IMR-90 (cell line): ENCODE measurements around the gene ZBTB24. TPM values are rescaled to one million over a fixed set of nuclear protein-coding genes. Genes with fewer than 3 reads are reported as not detected.

Source experiments
- ATAC-seq: fragments of 200-7000 bp; cut with Tn5 transposase; 2 replicates; pipeline ENCODE4 v1.9.1; 2020; ENCODE audit warnings: low read depth, mild to moderate bottlenecking, moderate library complexity
- BruUV-seq: library from RNA; stranded (reverse); fragments of 400-500 nt; replicated peaks from 2 replicates; lab custom pipeline; 2021; lab: Mats Ljungman, UMichigan
- CTCF ChIA-PET: fragments of 300-600 bp; formaldehyde crosslinking; extraction: SDS; loops from one replicate; lab custom pipeline; 2021; ENCODE audit warnings: antibody characterized with exemption; lab: Yijun Ruan, JAX
- POLR2A ChIA-PET: fragments of 300-600 bp; sonication (Branson Sonifier 250); formaldehyde crosslinking; loops from one replicate; lab custom pipeline; 2022; ENCODE audit warnings: antibody characterized with exemption; ENCODE audit not compliant: unreplicated experiment; lab: Charles Lee
- DNase-seq: peaks from one replicate; pipeline ENCODE4 v3.0.0; 2013
- H2AFZ ChIP-seq: replicated peaks from 2 replicates; pipeline ENCODE3; 2013; ENCODE audit warnings: low read length, mild to moderate bottlenecking; ENCODE audit not compliant: poor library complexity
- H2AK5ac ChIP-seq: 2 replicates; pipeline ENCODE4 v1.6.1; 2013; ENCODE audit warnings: low read depth, low read length, inconsistent platforms
- H2AK9ac ChIP-seq: replicated peaks from 2 replicates; pipeline ENCODE3; 2013; ENCODE audit warnings: mild to moderate bottlenecking, low read depth, low read length, moderate library complexity; ENCODE audit not compliant: poor library complexity
- H2BK120ac ChIP-seq: 2 replicates; pipeline ENCODE4 v1.6.1; 2013; ENCODE audit warnings: low read depth, low read length, inconsistent platforms
- H2BK15ac ChIP-seq: 3 replicates; pipeline ENCODE4 v1.6.1; 2013; ENCODE audit warnings: low read depth, low read length, inconsistent platforms
- H2BK20ac ChIP-seq: 2 replicates; pipeline ENCODE4 v1.6.1; 2013; ENCODE audit warnings: low read depth, mild to moderate bottlenecking, inconsistent platforms, low read length, moderate library complexity
- H2BK5ac ChIP-seq: 2 replicates; pipeline ENCODE4 v1.6.1; 2013; ENCODE audit warnings: mild to moderate bottlenecking, low read depth, low read length, inconsistent platforms; ENCODE audit not compliant: poor library complexity, severe bottlenecking
- H3K14ac ChIP-seq: replicated peaks from 2 replicates; pipeline ENCODE4 v1.6.1; 2013; ENCODE audit warnings: low read depth, low read length, inconsistent platforms
- H3K18ac ChIP-seq: 2 replicates; pipeline ENCODE4 v1.6.1; 2013; ENCODE audit warnings: low read depth, low read length, control low read depth
- H3K23ac ChIP-seq: 2 replicates; pipeline ENCODE4 v1.6.1; 2013; ENCODE audit warnings: low read depth, low read length, inconsistent platforms
- H3K27ac ChIP-seq: 2 replicates; pipeline ENCODE4 v1.5.1; 2013; ENCODE audit warnings: mild to moderate bottlenecking, control low read depth, low read length; ENCODE audit not compliant: insufficient read depth
- H3K27me3 ChIP-seq: 2 replicates; pipeline ENCODE4 v1.6.1; 2013; ENCODE audit warnings: low read length; ENCODE audit not compliant: control insufficient read depth, insufficient read depth
- H3K36me3 ChIP-seq: 2 replicates; pipeline ENCODE4 v1.6.1; 2013; ENCODE audit warnings: low read length, mixed read lengths; ENCODE audit not compliant: control insufficient read depth, insufficient read depth
- H3K4ac ChIP-seq: 2 replicates; pipeline ENCODE4 v1.6.1; 2013; ENCODE audit warnings: low read depth, low read length, inconsistent platforms
- H3K4me1 ChIP-seq: 2 replicates; pipeline ENCODE4 v1.6.1; 2013; ENCODE audit warnings: low read length, mixed read lengths; ENCODE audit not compliant: control insufficient read depth, insufficient read depth
- H3K4me2 ChIP-seq: 2 replicates; pipeline ENCODE4 v1.6.1; 2013; ENCODE audit warnings: low read depth, mild to moderate bottlenecking, control low read depth, low read length, moderate library complexity
- H3K4me3 ChIP-seq: 2 replicates; pipeline ENCODE4 v1.5.1; 2013; ENCODE audit warnings: low read depth, mild to moderate bottlenecking, control low read depth, low read length, moderate library complexity; ENCODE audit not compliant: insufficient read depth
- H3K56ac ChIP-seq: 2 replicates; pipeline ENCODE4 v1.6.1; 2013; ENCODE audit warnings: low read length, inconsistent platforms; ENCODE audit not compliant: insufficient read depth; ENCODE audit errors: extremely low read depth
- H3K79me1 ChIP-seq, 2 experiments: 2 replicates each; pipeline ENCODE4 v1.6.1; 2013; ENCODE audit warnings: low read length in 2 of 2, inconsistent platforms in 1 of 2, low read depth in 1 of 2
- H3K9ac ChIP-seq: 2 replicates; pipeline ENCODE4 v1.6.1; 2013; ENCODE audit warnings: low read depth, low read length, control low read depth
- H3K9me1 ChIP-seq: 2 replicates; pipeline ENCODE4 v1.6.1; 2013; ENCODE audit warnings: low read length, inconsistent platforms; ENCODE audit not compliant: insufficient read depth
- H3K9me3 ChIP-seq: 2 replicates; pipeline ENCODE4 v1.6.1; 2013; ENCODE audit warnings: low read length; ENCODE audit not compliant: control insufficient read depth, insufficient read depth
- H4K20me1 ChIP-seq: 2 replicates; pipeline ENCODE4 v1.6.1; 2013; ENCODE audit warnings: low read length, inconsistent platforms; ENCODE audit not compliant: insufficient read depth
- H4K5ac ChIP-seq: 2 replicates; pipeline ENCODE4 v1.6.1; 2013; ENCODE audit warnings: mild to moderate bottlenecking, low read depth, low read length, control low read depth
- H4K8ac ChIP-seq, 2 experiments: 2 replicates each; pipeline ENCODE4 v1.6.1; 2013; ENCODE audit warnings: low read depth in 2 of 2, low read length in 2 of 2, control low read depth in 1 of 2, inconsistent platforms in 1 of 2
- H4K91ac ChIP-seq: 2 replicates; pipeline ENCODE4 v1.6.1; 2013; ENCODE audit warnings: low read depth, low read length, inconsistent platforms; ENCODE audit not compliant: insufficient read depth
- BHLHE40 ChIP-seq: fragments of 150-350 bp; IDR thresholded peaks from 2 replicates; pipeline ENCODE4 v1.6.1; 2016; ENCODE audit warnings: mild to moderate bottlenecking, low read depth, low read length
- CEBPB ChIP-seq: IDR thresholded peaks from 2 replicates; pipeline ENCODE4 v1.6.1; 2012; ENCODE audit warnings: low read depth, low read length, improper control_type of control experiment
- CHD1 ChIP-seq: IDR thresholded peaks from 2 replicates; pipeline ENCODE4 v1.6.1; 2012; ENCODE audit warnings: low read depth, low read length, improper control_type of control experiment
- CTCF ChIP-seq: conservative IDR thresholded peaks from 2 replicates; pipeline ENCODE4 v1.5.1; 2012; ENCODE audit warnings: mild to moderate bottlenecking, low read depth, low read length, improper control_type of control experiment
- FOS ChIP-seq: fragments of 150-350 bp; IDR thresholded peaks from 2 replicates; pipeline ENCODE4 v1.6.1; 2016; ENCODE audit warnings: low read depth, low read length
- MAFK ChIP-seq: IDR thresholded peaks from 2 replicates; pipeline ENCODE4 v1.6.1; 2012; ENCODE audit warnings: low read depth, low read length, improper control_type of control experiment
- MAZ ChIP-seq: IDR thresholded peaks from 2 replicates; pipeline ENCODE4 v1.6.1; 2012; ENCODE audit warnings: low read depth, mild to moderate bottlenecking, low read length, improper control_type of control experiment, moderate library complexity, borderline replicate concordance
- MXI1 ChIP-seq: IDR thresholded peaks from 2 replicates; pipeline ENCODE4 v1.6.1; 2012; ENCODE audit warnings: low read depth, mild to moderate bottlenecking, low read length, moderate library complexity, borderline replicate concordance
- NFE2L2 ChIP-seq: fragments of 150-350 bp; IDR thresholded peaks from 2 replicates; pipeline ENCODE4 v1.6.1; 2016; ENCODE audit warnings: low read depth, mild to moderate bottlenecking, low read length
- POLR2A ChIP-seq: IDR thresholded peaks from 2 replicates; pipeline ENCODE4 v1.6.1; 2012; ENCODE audit warnings: mild to moderate bottlenecking, low read depth, low read length
- RAD21 ChIP-seq: IDR thresholded peaks from 2 replicates; pipeline ENCODE4 v1.6.1; 2012; ENCODE audit warnings: low read length, improper control_type of control experiment
- RCOR1 ChIP-seq: IDR thresholded peaks from 2 replicates; pipeline ENCODE4 v1.6.1; 2012; ENCODE audit warnings: mild to moderate bottlenecking, low read length, improper control_type of control experiment; ENCODE audit not compliant: insufficient replicate concordance
- RFX5 ChIP-seq: IDR thresholded peaks from 2 replicates; pipeline ENCODE4 v1.8.0; 2012; ENCODE audit warnings: low read depth, mild to moderate bottlenecking, low read length, moderate library complexity
- SMC3 ChIP-seq: fragments of 150-350 bp; IDR thresholded peaks from 2 replicates; pipeline ENCODE4 v1.6.1; 2016; ENCODE audit warnings: low read depth, mild to moderate bottlenecking, antibody characterized with exemption, low read length, moderate library complexity
- USF2 ChIP-seq: fragments of 150-350 bp; IDR thresholded peaks from 2 replicates; pipeline ENCODE4 v1.6.1; 2017; ENCODE audit warnings: mild to moderate bottlenecking, antibody characterized with exemption, low read length, low read depth
- WGBS, 2 experiments: methylation state at CpG; one replicate each; pipeline versions ENCODE4 v1.1.5 to v1.1.7; 2013; ENCODE audit warnings: missing lambda C conversion rate in 2 of 2; ENCODE audit not compliant: insufficient read length in 1 of 2; ENCODE audit errors: extremely low coverage in 2 of 2; 5-methylcytosine and 5-hydroxymethylcytosine counted together
- dilution Hi-C: fragments of 300-500 bp; cut with HindIII; formaldehyde crosslinking; loops from one replicate; pipeline ENCODE4 v1.14.3; 2018; ENCODE audit warnings: low sequenced_read_pairs; ENCODE audit not compliant: unreplicated experiment
- in situ Hi-C: fragments of 300-500 bp; cut with MboI; formaldehyde crosslinking; loops from 3 replicates; pipeline ENCODE4 v1.14.3; 2019; ENCODE audit warnings: low sequenced_read_pairs, inconsistent platforms, mixed read lengths
- intact Hi-C: fragments of 100-400 bp; cut with micrococcal nuclease; formaldehyde crosslinking; loops from 2 replicates; pipeline ENCODE4 v1.10.0; 2022
- polyA plus RNA-seq, 3 experiments: library from polyadenylated mRNA; depleted of rRNA; stranded (reverse); fragments of >200 nt; gene quantifications; 2 replicates each; pipeline ENCODE4 v1.2.3, GENCODE V29; 2012; ENCODE audit warnings: low replicate concordance in 1 of 3
- total RNA-seq: library from RNA; depleted of rRNA; stranded (reverse); fragments of >200 nt; gene quantifications from 2 replicates; pipeline ENCODE4 v1.2.3, GENCODE V29; 2012

The ZBTB24 gene
- total and polyA plus RNA-seq, 2 of the 4 experiments (the other 2 are of a cell fraction) = 2.3 to 7.9 TPM

GRCh38 chr6:109498052-109498451, 15.0 kb upstream of the ZBTB24 start:
- H3K4me1 ChIP-seq = no peaks in the 10 kb centered on the region
- H3K9me1 ChIP-seq = no peaks in the 10 kb centered on the region
- H2BK120ac ChIP-seq = no peak overlapping the region
- no peak for ATAC-seq
- no peak overlapping the region for H3K4me2 ChIP-seq
- no peaks in the 10 kb centered on the region for H3K36me3 ChIP-seq
- H3K27ac ChIP-seq = no peak overlapping the region
- H3K23ac ChIP-seq = no peak overlapping the region
- in situ Hi-C loops (no loop called here), intact Hi-C loops (no loop called here), dilution Hi-C loops (no loop called here)
- no peak overlapping the region for H2BK5ac ChIP-seq
- no peak overlapping the region for H3K18ac ChIP-seq
- no peak overlapping the region for H2AFZ ChIP-seq
- ChIA-PET POLR2A (no interaction called here), CTCF (no interaction called here)
- H4K20me1 ChIP-seq = no peaks in the 10 kb centered on the region
- no peak overlapping the region for H3K4me3 ChIP-seq
- WGBS, 2 experiments = no CpG with 5 or more reads among the region's 4 CpGs
- BruUV-seq = no TSS peak
- H2BK20ac ChIP-seq = no peak overlapping the region
- no peaks in the 10 kb centered on the region for H3K79me1 ChIP-seq
- no peak overlapping the region for H2AK5ac ChIP-seq
- no peak overlapping the region for H2AK9ac ChIP-seq
- no peak overlapping the region for H3K4ac ChIP-seq
- H3K9ac ChIP-seq = no peak overlapping the region
- no peak for DNase-seq
- TF ChIP-seq MXI1 (no peak), FOS (no peak), MAZ (no peak), MAFK (no peak), BHLHE40 (no peak), RCOR1 (no peak), RFX5 (no peak), CEBPB (no peak), USF2 (no peak), CTCF (no peak), POLR2A (no peak), SMC3 (no peak), CHD1 (no peak), RAD21 (no peak), NFE2L2 (no peak)
- H3K27me3 ChIP-seq = peaks cover 16% of the 10 kb centered on the region
- no peak overlapping the region for H4K8ac ChIP-seq
- H4K91ac ChIP-seq = no peak overlapping the region
- no peak overlapping the region for H4K5ac ChIP-seq
- no peak overlapping the region for H2BK15ac ChIP-seq
- no peaks in the 10 kb centered on the region for H3K9me3 ChIP-seq
- H3K56ac ChIP-seq = no peak overlapping the region
- H3K14ac ChIP-seq = no peak overlapping the region
